B cell (primary cell): ENCODE data around the gene PHTF2. TPM values are rescaled to one million over a fixed set of nuclear protein-coding genes. Genes with fewer than 3 reads are reported as not detected.

Source experiments
- ATAC-seq: fragments of 200-7000 bp; cut with Tn5 transposase; one replicate; pipeline ENCODE4 v1.10.0; 2021; ENCODE audit warnings: low read depth, mild to moderate bottlenecking, moderate number of reproducible peaks, moderate library complexity
- CTCF ChIA-PET: fragments of 350-600 bp; sonication (Branson Sonifier 250); formaldehyde crosslinking; loops from one replicate; lab custom pipeline; 2021; ENCODE audit warnings: antibody characterized with exemption, inconsistent platforms; lab: Charles Lee
- POLR2A ChIA-PET: fragments of 350-600 bp; sonication (Branson Sonifier 250); formaldehyde crosslinking; loops from one replicate; lab custom pipeline; 2021; ENCODE audit warnings: antibody characterized with exemption; lab: Charles Lee
- DNase-seq: peaks from one replicate; pipeline ENCODE4 v3.0.0; 2013
- H2AFZ ChIP-seq: 2 replicates; pipeline ENCODE4 v1.6.1; 2012; ENCODE audit warnings: mild to moderate bottlenecking, low read depth, low read length; ENCODE audit not compliant: insufficient read depth, poor library complexity, severe bottlenecking
- H3K27ac ChIP-seq, 2 donors: 1 replicate in 1 of 2; 2 replicates in 1 of 2; pipeline ENCODE4 v1.5.1; 2012 to 2013; ENCODE audit warnings: low read length in 2 of 2, mild to moderate bottlenecking in 2 of 2, moderate library complexity in 1 of 2
- H3K27me3 ChIP-seq, 4 experiments: fragments of 200-600 bp in 1 of 4; sonication (generic) in 1 of 4; replicated peaks in 1 of 4; 1 replicate in 2 of 4; 2 replicates in 2 of 4; pipeline versions ENCODE4 v1.6.1 to v1.7.0; 2013 to 2016; ENCODE audit warnings: low read length in 3 of 4, mild to moderate bottlenecking in 2 of 4, mixed read lengths in 1 of 4, moderate library complexity in 1 of 4; ENCODE audit not compliant: insufficient read depth in 4 of 4, control insufficient read depth in 3 of 4; ENCODE audit errors: control extremely low read depth in 1 of 4
- H3K36me3 ChIP-seq, 2 experiments: replicated peaks in 1 of 2; 1 replicate in 1 of 2; 2 replicates in 1 of 2; pipeline versions ENCODE4 v1.6.1 to v1.7.1; 2013; ENCODE audit warnings: low read length in 1 of 2; ENCODE audit not compliant: insufficient read depth in 2 of 2, control insufficient read depth in 1 of 2; ENCODE audit errors: control extremely low read depth in 1 of 2, extremely low read depth in 1 of 2
- H3K4me1 ChIP-seq, 2 donors: fragments of 200-600 bp in 1 of 2; sonication (generic) in 1 of 2; 1 replicate in 1 of 2; 2 replicates in 1 of 2; pipeline versions ENCODE4 v1.5.1 to v1.6.1; 2013 to 2017; ENCODE audit warnings: low read length in 2 of 2; ENCODE audit not compliant: control insufficient read depth in 2 of 2, insufficient read depth in 2 of 2
- H3K4me2 ChIP-seq: replicated peaks from 2 replicates; pipeline ENCODE3; 2012; ENCODE audit warnings: mild to moderate bottlenecking, low read depth, low read length; ENCODE audit not compliant: poor library complexity, severe bottlenecking
- H3K4me3 ChIP-seq, 5 experiments: fragments of 200-600 bp in 1 of 5; sonication (generic) in 1 of 5; 1 replicate in 3 of 5; 2 replicates in 2 of 5; pipeline versions ENCODE4 v1.5.1 to v1.7.0; 2011 to 2016; ENCODE audit warnings: low read length in 4 of 5, mild to moderate bottlenecking in 4 of 5, low read depth in 2 of 5, control low read depth in 1 of 5, moderate library complexity in 1 of 5; ENCODE audit not compliant: insufficient read depth in 1 of 5; ENCODE audit errors: control extremely low read depth in 1 of 5, extremely low read depth in 1 of 5
- H3K79me2 ChIP-seq: fragments of 200-600 bp; sonication (generic); one replicate; pipeline ENCODE4 v1.6.0; 2016; ENCODE audit warnings: low read length; ENCODE audit not compliant: control insufficient read depth, insufficient read depth
- H3K9ac ChIP-seq: fragments of 200-600 bp; sonication (generic); 2 replicates; pipeline ENCODE4 v1.6.1; 2017; ENCODE audit warnings: mild to moderate bottlenecking, low read length, moderate library complexity
- H3K9me3 ChIP-seq, 3 donors: one replicate each; pipeline versions ENCODE4 v1.6.1 to v1.7.1; 2013; ENCODE audit warnings: low read length in 2 of 3; ENCODE audit not compliant: control insufficient read depth in 2 of 3, insufficient read depth in 1 of 3; ENCODE audit errors: control extremely low read depth in 1 of 3
- H4K20me1 ChIP-seq: 2 replicates; pipeline ENCODE4 v1.6.0; 2012; ENCODE audit warnings: mild to moderate bottlenecking, low read length; ENCODE audit not compliant: insufficient read depth, control insufficient read depth, poor library complexity, severe bottlenecking
- H3K27ac Mint-ChIP-seq: one replicate; pipeline ENCODE4 v1.8.0; 2021; ENCODE audit warnings: mixed read lengths
- H3K27me3 Mint-ChIP-seq: one replicate; pipeline ENCODE4 v1.8.0; 2021; ENCODE audit warnings: mixed read lengths
- H3K4me1 Mint-ChIP-seq: one replicate; pipeline ENCODE4 v1.8.0; 2021; ENCODE audit warnings: mixed read lengths
- H3K4me3 Mint-ChIP-seq: one replicate; pipeline ENCODE4 v1.8.0; 2021; ENCODE audit warnings: mixed read lengths
- H3K9me3 Mint-ChIP-seq: one replicate; pipeline ENCODE4 v1.8.0; 2022; ENCODE audit warnings: mixed read lengths; ENCODE audit not compliant: insufficient read depth
- CTCF ChIP-seq: fragments of 200-600 bp; IDR thresholded peaks from one replicate; pipeline ENCODE4 v1.8.0; 2022; ENCODE audit warnings: antibody characterized with exemption, mild to moderate bottlenecking
- EZH2 ChIP-seq: IDR thresholded peaks from 2 replicates; pipeline ENCODE4 v1.6.1; 2012; ENCODE audit warnings: borderline replicate concordance, low read depth, mild to moderate bottlenecking, moderate library complexity, low read length; ENCODE audit not compliant: insufficient read depth, poor library complexity, severe bottlenecking
- whole genome bisulfite sequencing: methylation state at CpG from one replicate; pipeline ENCODE4 v1.1.5; 2013; ENCODE audit warnings: missing lambda C conversion rate; ENCODE audit not compliant: insufficient coverage; 5-methylcytosine and 5-hydroxymethylcytosine counted together
- intact Hi-C: fragments of 100-400 bp; cut with micrococcal nuclease; formaldehyde crosslinking; loops from one replicate; pipeline ENCODE4 v1.10.0; 2022
- polyA plus RNA-seq: library from polyadenylated mRNA; depleted of rRNA; stranded (reverse); fragments of >200 nt; gene quantifications from 2 replicates; pipeline ENCODE4 v1.2.3, GENCODE V29; 2012
- total RNA-seq, 2 donors: library from RNA; stranded (reverse); fragments of 120-200 nt in 1 of 2; gene quantifications; 1 replicate in 1 of 2; 2 replicates in 1 of 2; pipeline versions ENCODE4 v1.2.3 to v1.2.4, GENCODE V29; 2013 to 2022

The PHTF2 gene
- total and polyA plus RNA-seq, 2 donors (not counting 1 experiment from before 2014, with no cell fraction given), result 35.3 to 44.8 TPM

DNA sequence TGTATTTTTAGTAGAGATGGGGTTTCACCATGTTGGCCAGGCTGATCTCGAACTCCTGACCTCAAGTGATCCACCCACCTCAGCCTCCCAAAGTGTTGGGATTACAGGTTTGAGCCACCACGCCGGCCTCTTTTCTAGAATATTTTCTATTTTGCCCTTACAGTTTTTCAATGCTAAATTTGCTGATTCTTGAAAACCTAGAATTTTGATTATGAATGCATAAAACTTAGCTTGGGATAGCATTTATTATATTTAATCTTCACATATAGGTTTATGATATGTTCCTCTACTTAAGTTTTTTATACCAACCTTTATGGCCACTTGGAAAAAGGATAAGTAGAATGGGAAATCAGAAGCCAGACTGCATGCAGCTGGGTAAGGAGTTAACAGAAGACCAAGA lies 2.5 kb upstream of the PHTF2 start:
- no peaks in the 10 kb centered on the region for H3K9me3 Mint-ChIP-seq
- no CpG with 5 or more reads among the region's 3 CpGs for WGBS
- ATAC-seq (no peak), DNase-seq (no peak)
- POLR2A ChIA-PET, result no interaction called here
- TF ChIP-seq CTCF (no peak), EZH2 (no peak)
- no peak overlapping the region for H3K27ac ChIP-seq
- H3K9me3 ChIP-seq, result no peaks in the 10 kb centered on the region
- peaks cover 26 to 29% of the 10 kb centered on the region in 2 donors for H3K4me1 ChIP-seq
- peaks cover 70% of the 10 kb centered on the region for H3K79me2 ChIP-seq
- intact Hi-C loops, result loop anchor here (5.0 kb wide), 1 partner anchor 39 kb away; no protein-coding TSS in a partner anchor
- peaks cover 55% of the 10 kb centered on the region for H3K4me1 Mint-ChIP-seq
- H3K36me3 ChIP-seq, result peaks cover 2 to 9% of the 10 kb centered on the region in 2 experiments
- no peaks in the 10 kb centered on the region for H3K27me3 ChIP-seq
- H3K4me3 ChIP-seq, result no peak overlapping the region
- H3K4me3 Mint-ChIP-seq, result peak overlapping the region; percentile 91
- H4K20me1 ChIP-seq, result peaks cover 15% of the 10 kb centered on the region
- peak overlapping the region; percentile 78 for H3K4me2 ChIP-seq
- peak overlapping the region; percentile 3 for H3K27ac Mint-ChIP-seq
- H3K27me3 Mint-ChIP-seq, result no peaks in the 10 kb centered on the region
- CTCF ChIA-PET, result interaction anchor here (0.7 kb wide), 1 partner anchor 95 kb away, joined by 3 read pairs; no protein-coding TSS in a partner anchor
- H2AFZ ChIP-seq, result no peak overlapping the region
- peak overlapping the region; percentile 11 for H3K9ac ChIP-seq

DNA sequence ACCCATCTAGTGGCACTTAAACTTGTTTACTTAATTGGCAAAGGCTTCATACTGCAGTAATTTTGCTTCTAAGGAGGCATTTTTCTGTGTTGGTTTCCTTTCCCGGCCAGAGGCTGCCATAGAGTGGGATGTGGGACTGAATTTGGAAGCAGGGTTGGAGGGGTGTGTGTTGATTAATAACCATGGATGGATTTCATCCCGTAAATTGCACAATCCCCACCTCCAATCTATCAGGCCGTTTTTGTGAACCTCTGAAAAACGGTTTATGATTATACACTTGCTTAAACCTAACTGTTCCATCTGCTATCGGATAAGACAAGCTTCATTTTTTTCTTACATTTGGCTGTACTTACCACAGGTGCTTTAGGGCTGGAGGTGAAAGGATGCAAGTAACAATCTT lies 1.6 kb upstream of the PHTF2 start:
- ATAC-seq (no peak), DNase-seq (no peak)
- no CpG with 5 or more reads among the region's 5 CpGs for WGBS
- Histone ChIP-seq H2AFZ (peak overlapping the region; percentile 85), H3K4me3 (peak overlapping the region; percentile 79 to 97 (median 91)), H3K79me2 (peaks cover 79% of the 10 kb centered on the region), H3K27ac (peak overlapping the region in 1 of 2 donors; percentile 87), H3K9ac (peak overlapping the region; percentile 88), H4K20me1 (peaks cover 15% of the 10 kb centered on the region), H3K36me3 (peaks cover 2 to 9% of the 10 kb centered on the region in 2 experiments), H3K9me3 (no peaks in the 10 kb centered on the region), H3K27me3 (no peaks in the 10 kb centered on the region), H3K4me2 (peak overlapping the region; percentile 78), H3K4me1 (peaks cover 31 to 34% of the 10 kb centered on the region in 2 donors)
- intact Hi-C loops, result loop anchor here (5.0 kb wide), 1 partner anchor 40 kb away; no protein-coding TSS in a partner anchor
- no peaks in the 10 kb centered on the region for H3K9me3 Mint-ChIP-seq
- no peak for TF ChIP-seq CTCF
- no peak for TF ChIP-seq EZH2
- peak overlapping the region; percentile 92 for H3K27ac Mint-ChIP-seq
- POLR2A ChIA-PET, result interaction anchor here (0.6 kb wide), 1 partner anchor 101 kb away, joined by 3 read pairs; no protein-coding TSS in a partner anchor
- H3K4me1 Mint-ChIP-seq, result peaks cover 63% of the 10 kb centered on the region
- H3K27me3 Mint-ChIP-seq, result no peaks in the 10 kb centered on the region
- CTCF ChIA-PET, result interaction anchor here (1.2 to 3.1 kb wide), 3 partner anchors 17 to 106 kb away, joined by 3 to 13 read pairs (median 6); no protein-coding TSS in a partner anchor
- peak overlapping the region; percentile 91 for H3K4me3 Mint-ChIP-seq
